SK-N-SH (cell line): ENCODE data around the gene ZNF599. TPM values are rescaled to one million over a fixed set of nuclear protein-coding genes. Genes with fewer than 3 reads are reported as not detected.

ENCODE experiments used
- CTCF ChIA-PET: fragments of 300-600, 350-600 bp; formaldehyde crosslinking; extraction: SDS; loops from one replicate; lab custom pipeline; 2021; lab: Yijun Ruan, JAX
- POLR2A ChIA-PET: fragments of 350-600 bp; sonication (Branson Sonifier 250); formaldehyde crosslinking; extraction: SDS; loops from one replicate; lab custom pipeline; 2020; ENCODE audit warnings: antibody characterized with exemption, inconsistent platforms; lab: Yijun Ruan, JAX
- DNase-seq: peaks from one replicate; pipeline ENCODE4 v3.0.0; 2012
- H2AFZ ChIP-seq: fragments of 200-600 bp; sonication (generic); 2 replicates; pipeline ENCODE4 v1.8.1; 2016; ENCODE audit warnings: antibody characterized with exemption, mild to moderate bottlenecking, low read depth
- H3F3A ChIP-seq: fragments of 200-600 bp; sonication (generic); replicated peaks from 2 replicates; pipeline ENCODE3; 2016; ENCODE audit warnings: antibody characterized with exemption, mild to moderate bottlenecking; ENCODE audit not compliant: insufficient read depth
- H3K27ac ChIP-seq, 2 experiments: fragments of 200-500 bp in 1 of 2; fragments of 200-600 bp in 1 of 2; sonication (Bioruptor generic) in 1 of 2; sonication (generic), shearing (Covaris generic) in 1 of 2; 2 replicates each; pipeline versions ENCODE4 v1.5.1 to v1.6.1; 2014 to 2016; ENCODE audit warnings: low read depth in 2 of 2, inconsistent platforms in 1 of 2, low read length in 1 of 2, mild to moderate bottlenecking in 1 of 2, mixed read lengths in 1 of 2
- H3K27me3 ChIP-seq: fragments of 200-600 bp; sonication (generic), shearing (Covaris generic); 2 replicates; pipeline ENCODE4 v1.6.1; 2016; ENCODE audit warnings: mixed run types; ENCODE audit not compliant: insufficient read depth
- H3K36me3 ChIP-seq, 2 experiments: fragments of 200-500 bp in 1 of 2; fragments of 200-600 bp in 1 of 2; sonication (Bioruptor generic) in 1 of 2; sonication (generic) in 1 of 2; replicated peaks in 1 of 2; 2 replicates each; pipeline versions ENCODE3 to v1.5.1; 2014 to 2016; ENCODE audit warnings: low read length in 1 of 2, mild to moderate bottlenecking in 1 of 2; ENCODE audit not compliant: insufficient read depth in 2 of 2, control insufficient read depth in 1 of 2
- H3K4me1 ChIP-seq, 2 experiments: fragments of 200-500 bp in 1 of 2; fragments of 200-600 bp in 1 of 2; sonication (Bioruptor generic) in 1 of 2; sonication (generic), shearing (Covaris generic) in 1 of 2; 2 replicates each; pipeline versions ENCODE4 v1.5.1 to v1.6.1; 2014 to 2016; ENCODE audit warnings: low read depth in 1 of 2, low read length in 1 of 2, mixed run types in 1 of 2; ENCODE audit not compliant: insufficient read depth in 2 of 2, control insufficient read depth in 1 of 2
- H3K4me2 ChIP-seq: fragments of 200-600 bp; sonication (generic), shearing (Covaris generic); 2 replicates; pipeline ENCODE4 v1.6.1; 2017; ENCODE audit warnings: mixed run types
- H3K4me3 ChIP-seq, 2 experiments: fragments of 200-500 bp in 1 of 2; fragments of 200-600 bp in 1 of 2; sonication (Bioruptor generic) in 1 of 2; sonication (generic), shearing (Covaris generic) in 1 of 2; 2 replicates each; pipeline versions ENCODE4 v1.5.1 to v1.8.1; 2014 to 2016; ENCODE audit warnings: low read depth in 2 of 2, inconsistent platforms in 1 of 2, low read length in 1 of 2, mild to moderate bottlenecking in 1 of 2, mixed read lengths in 1 of 2, moderate library complexity in 1 of 2
- H3K79me2 ChIP-seq: fragments of 200-600 bp; sonication (generic); 2 replicates; pipeline ENCODE4 v1.8.1; 2017; ENCODE audit warnings: mild to moderate bottlenecking; ENCODE audit not compliant: insufficient read depth
- H3K9ac ChIP-seq: fragments of 200-600 bp; sonication (generic); 2 replicates; pipeline ENCODE4 v1.6.1; 2017; ENCODE audit warnings: mixed run types
- H3K9me2 ChIP-seq: fragments of 200-600 bp; sonication (generic); 2 replicates; pipeline ENCODE4 v1.6.1; 2017; ENCODE audit warnings: mixed run types
- H3K9me3 ChIP-seq: fragments of 200-600 bp; sonication (generic); 2 replicates; pipeline ENCODE4 v1.6.1; 2017; ENCODE audit warnings: mixed run types, mild to moderate bottlenecking, moderate library complexity
- H4K20me1 ChIP-seq: fragments of 200-600 bp; sonication (generic); 2 replicates; pipeline ENCODE4 v1.6.1; 2017; ENCODE audit warnings: mild to moderate bottlenecking, mixed run types; ENCODE audit not compliant: insufficient read depth
- CHD2 ChIP-seq: fragments of 150-350 bp; IDR thresholded peaks from 2 replicates; pipeline ENCODE4 v1.6.1; 2018; ENCODE audit warnings: low read length; ENCODE audit not compliant: partially characterized antibody
- CTCF ChIP-seq: fragments of 200-600 bp; sonication (generic); IDR thresholded peaks from 2 replicates; pipeline ENCODE4 v1.6.1; 2017; ENCODE audit warnings: antibody characterized with exemption, mild to moderate bottlenecking, moderate library complexity
- ELF1 ChIP-seq: IDR thresholded peaks from 2 replicates; pipeline ENCODE4 v1.4.0; 2012
- EZH2phosphoT487 ChIP-seq: fragments of 200-600 bp; sonication (generic); IDR thresholded peaks from 2 replicates; pipeline ENCODE4 v1.6.1; 2017; ENCODE audit warnings: low read depth, mixed run types, mild to moderate bottlenecking, antibody characterized with exemption, moderate library complexity, borderline replicate concordance
- FOXJ3 ChIP-seq: sonication (generic); formaldehyde crosslinking; IDR thresholded peaks from 2 replicates; pipeline ENCODE4 v1.5.1; 2020; ENCODE audit warnings: mild to moderate bottlenecking, missing genetic modification reagents
- FOXM1 ChIP-seq: IDR thresholded peaks from 2 replicates; pipeline ENCODE4 v1.4.0; 2012; ENCODE audit warnings: low read depth, mild to moderate bottlenecking
- GABPA ChIP-seq: IDR thresholded peaks from 2 replicates; pipeline ENCODE4 v1.4.0; 2012; ENCODE audit warnings: low read depth, mild to moderate bottlenecking
- GATA2 ChIP-seq: sonication (generic); formaldehyde crosslinking; IDR thresholded peaks from 2 replicates; pipeline ENCODE4 v1.5.0; 2020; ENCODE audit warnings: mild to moderate bottlenecking, missing genetic modification reagents
- IRF3 ChIP-seq: fragments of 150-350 bp; IDR thresholded peaks from 2 replicates; pipeline ENCODE4 v1.6.1; 2016; ENCODE audit warnings: mild to moderate bottlenecking, low read depth, low read length
- JUND ChIP-seq: IDR thresholded peaks from 2 replicates; pipeline ENCODE4 v1.4.0; 2012
- MXI1 ChIP-seq: IDR thresholded peaks from 2 replicates; pipeline ENCODE4 v1.6.1; 2012; ENCODE audit warnings: mild to moderate bottlenecking, low read depth, low read length, improper control_type of control experiment
- NFIC ChIP-seq: IDR thresholded peaks from 2 replicates; pipeline ENCODE4 v1.4.0; 2012; ENCODE audit warnings: borderline replicate concordance
- RFX5 ChIP-seq: IDR thresholded peaks from 2 replicates; pipeline ENCODE4 v1.6.1; 2012; ENCODE audit warnings: mild to moderate bottlenecking, improper control_type of control experiment, low read length
- SMC3 ChIP-seq: IDR thresholded peaks from 2 replicates; pipeline ENCODE4 v1.6.1; 2012; ENCODE audit warnings: low read depth, low read length, improper control_type of control experiment
- TAF1 ChIP-seq: IDR thresholded peaks from 2 replicates; pipeline ENCODE4 v1.6.1; 2012; ENCODE audit warnings: low read depth, mild to moderate bottlenecking, low read length, moderate library complexity, borderline replicate concordance
- TCF12 ChIP-seq: IDR thresholded peaks from 2 replicates; pipeline ENCODE4 v1.4.0; 2012
- YY1 ChIP-seq: IDR thresholded peaks from 2 replicates; pipeline ENCODE4 v1.4.0; 2012; ENCODE audit warnings: low read depth, mild to moderate bottlenecking
- ZBTB33 ChIP-seq: IDR thresholded peaks from 2 replicates; pipeline ENCODE4 v1.4.0; 2012; ENCODE audit warnings: low read depth, borderline replicate concordance
- WGBS: methylation state at CpG from one replicate; pipeline ENCODE4 v1.1.6; 2017; ENCODE audit warnings: low lambda C conversion rate; 5-methylcytosine and 5-hydroxymethylcytosine counted together
- polyA plus RNA-seq, 3 experiments: library from polyadenylated mRNA; depleted of rRNA; stranded (reverse); fragments of >200 nt; gene quantifications; 2 replicates each; pipeline ENCODE4 v1.2.3, GENCODE V29; 2012

The ZNF599 gene
- polyA plus RNA-seq, 1 of the 3 experiments (the other 2 are of a cell fraction), result 17.9 TPM

GRCh38 chr19:34757441-34757840 lies 15.6 kb downstream of the ZNF599 start:
- no peak overlapping the region for H3K4me2 ChIP-seq
- no peaks in the 10 kb centered on the region for H3K79me2 ChIP-seq
- no peaks in the 10 kb centered on the region for H3F3A ChIP-seq
- peaks cover 13 to 24% of the 10 kb centered on the region in 2 experiments for H3K36me3 ChIP-seq
- H3K9me3 ChIP-seq, result peaks cover 33% of the 10 kb centered on the region; the same call in 1 of the 2 replicates
- H2AFZ ChIP-seq, result no peak overlapping the region
- no peak overlapping the region for H3K4me3 ChIP-seq
- POLR2A ChIA-PET, result no interaction called here
- no peaks in the 10 kb centered on the region for H4K20me1 ChIP-seq
- CTCF ChIA-PET, result no interaction called here
- no peak overlapping the region for H3K9ac ChIP-seq
- 71% methylated on average over 4 of the region's 4 CpGs for WGBS
- H3K27ac ChIP-seq, result no peak overlapping the region
- no peak for DNase-seq
- H3K4me1 ChIP-seq, result no peaks in the 10 kb centered on the region
- TF ChIP-seq GABPA (no peak), YY1 (no peak), TCF12 (no peak), GATA2 (no peak), RFX5 (no peak), ZBTB33 (no peak), ELF1 (no peak), CHD2 (no peak), TAF1 (no peak), EZH2phosphoT487 (no peak), JUND (no peak), IRF3 (no peak), FOXM1 (no peak), FOXJ3 (CRISPR knock-in tag) (no peak), CTCF (no peak), SMC3 (no peak), MXI1 (no peak), NFIC (no peak)
- H3K27me3 ChIP-seq, result no peaks in the 10 kb centered on the region
- H3K9me2 ChIP-seq, result no peaks in the 10 kb centered on the region
